ENCODE results near the gene PLAC9.

DNA sequence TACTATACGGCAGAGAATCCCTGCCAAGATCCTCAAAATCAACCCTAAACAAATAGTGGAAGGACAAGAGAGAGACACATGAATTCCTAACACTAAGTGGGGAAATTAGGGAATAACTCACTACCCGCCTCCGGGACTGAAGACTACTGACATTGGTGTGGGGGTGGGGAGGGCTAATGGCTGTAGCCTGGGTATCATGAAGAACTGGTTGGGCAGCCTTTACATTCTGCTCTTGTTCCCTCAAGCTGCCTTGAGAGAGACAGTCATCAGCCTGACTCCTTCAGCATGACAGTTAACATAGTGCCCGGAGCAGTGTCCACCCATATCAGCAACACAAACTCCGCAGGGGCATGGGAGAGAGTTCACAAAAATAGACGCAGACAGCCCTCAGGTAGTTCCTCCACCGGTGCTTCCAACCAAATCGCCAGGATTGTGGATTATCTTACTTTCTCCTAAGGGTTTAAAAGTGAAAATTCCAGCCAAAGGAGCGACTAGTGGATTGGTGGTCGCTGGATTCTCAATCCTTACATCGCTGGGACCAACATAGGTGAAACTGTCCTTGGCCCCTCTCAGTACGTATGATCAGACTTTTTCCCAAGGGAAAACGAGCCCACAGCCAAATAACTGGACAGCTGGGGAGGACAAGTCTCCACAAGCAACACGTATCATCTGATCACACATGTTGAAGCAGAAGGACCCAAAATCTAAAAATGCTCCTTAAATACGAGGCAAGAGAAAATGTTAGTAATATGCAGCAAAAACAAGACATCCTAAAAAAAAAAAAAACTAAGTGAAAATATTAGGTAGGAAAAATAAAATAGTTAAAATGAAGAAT lies 31.5 kb upstream of the PLAC9 start:
- TF ChIP-seq CTCF (IDR thresholded peaks at IDR 0.05; ENCODE audit: insufficient read depth, low read depth, low read length), result no peak
- TF ChIP-seq EZH2 (IDR thresholded peaks at IDR 0.05; ENCODE audit: insufficient read depth, low read length), result no peak

All from astrocyte (in vitro differentiated cells and primary cell).